Measurements from ENCODE around the gene CHRNA1. TPM values are rescaled to one million over a fixed set of nuclear protein-coding genes. Genes with fewer than 3 reads are reported as not detected.

Gene CHRNA1
- polyA plus RNA-seq, 1 of the 3 experiments (the other 2 are of a cell fraction): 0.02 TPM

- TF ChIP-seq FOXJ3 (CRISPR knock-in tag; IDR thresholded peaks at IDR 0.05) (no peak), RFX5 (IDR thresholded peaks at IDR 0.05; ENCODE audit: low read length) (no peak)
Measured at GRCh38 chr2:174719016-174719415, 45.3 kb downstream of the CHRNA1 start (continued).

GRCh38 chr2:174718591-174718990, 45.7 kb downstream of the CHRNA1 start:
- CTCF ChIA-PET: interaction anchor here (1.0 to 7.3 kb wide), 5 partner anchors 19 to 1379 kb away, joined by 3 to 55 read pairs (median 4); no protein-coding TSS in a partner anchor
- WGBS (ENCODE audit: low lambda C conversion rate): 89% methylated on average over 4 of the region's 4 CpGs
- Histone ChIP-seq H3K4me3 (ENCODE audit: low read depth in 2 of 2, low read length in 1 of 2) (no peak overlapping the region), H3K79me2 (ENCODE audit: insufficient read depth) (no peaks in the 10 kb centered on the region), H3K4me2 (no peak overlapping the region), H3K27ac (ENCODE audit: low read depth in 2 of 2, low read length in 1 of 2) (no peak overlapping the region), H3F3A (replicated peaks; ENCODE audit: insufficient read depth) (no peaks in the 10 kb centered on the region), H3K4me1 (ENCODE audit: control insufficient read depth in 1 of 2, insufficient read depth in 2 of 2, low read depth in 1 of 2, low read length in 1 of 2) (no peaks in the 10 kb centered on the region), H3K9me3 (no peaks in the 10 kb centered on the region), H2AFZ (ENCODE audit: low read depth) (no peak overlapping the region), H4K20me1 (ENCODE audit: insufficient read depth) (no peaks in the 10 kb centered on the region), H3K9me2 (no peaks in the 10 kb centered on the region), H3K36me3 (replicated peaks in 1 of 2; ENCODE audit: control insufficient read depth in 1 of 2, insufficient read depth in 2 of 2, low read length in 1 of 2) (no peaks in the 10 kb centered on the region), H3K27me3 (ENCODE audit: insufficient read depth) (no peaks in the 10 kb centered on the region), H3K9ac (no peak overlapping the region)
- TF ChIP-seq JUND (IDR thresholded peaks at IDR 0.05) (no peak), TEAD4 (IDR thresholded peaks at IDR 0.05; ENCODE audit: borderline replicate concordance, insufficient read depth) (no peak), USF2 (IDR thresholded peaks at IDR 0.05; ENCODE audit: borderline replicate concordance, low read depth, low read length) (no peak)
- no peak for DNase-seq
- POLR2A ChIA-PET: no interaction called here

DNA sequence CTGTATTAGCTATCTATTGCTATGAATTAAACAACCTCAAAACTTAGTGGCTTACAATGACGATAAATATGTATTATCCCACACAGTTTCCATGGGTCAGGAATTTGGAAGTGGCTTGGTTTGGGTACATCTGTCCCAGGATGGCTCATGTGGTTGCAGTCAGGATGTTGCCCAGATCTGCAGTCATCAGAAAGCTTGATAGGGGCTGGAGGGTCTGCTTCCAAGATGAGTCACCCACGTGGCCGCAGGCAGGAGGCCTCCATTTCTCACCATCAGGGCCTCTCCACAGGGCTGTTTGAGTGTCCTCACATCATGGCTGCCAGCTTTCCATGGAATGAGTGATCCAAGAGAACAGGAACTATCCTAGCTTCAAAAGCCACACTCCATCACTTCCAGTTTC, 46.4 kb downstream of the CHRNA1 start:
- Histone ChIP-seq H3K36me3 (replicated peaks in 1 of 2; ENCODE audit: control insufficient read depth in 1 of 2, insufficient read depth in 2 of 2, low read length in 1 of 2) (no peaks in the 10 kb centered on the region), H3K9me3 (no peaks in the 10 kb centered on the region), H3K27ac (ENCODE audit: low read depth in 2 of 2, low read length in 1 of 2) (no peak overlapping the region), H3K9me2 (no peaks in the 10 kb centered on the region), H3K4me3 (ENCODE audit: low read depth in 2 of 2, low read length in 1 of 2) (no peak overlapping the region), H2AFZ (ENCODE audit: low read depth) (no peak overlapping the region), H4K20me1 (ENCODE audit: insufficient read depth) (no peaks in the 10 kb centered on the region), H3K4me1 (ENCODE audit: control insufficient read depth in 1 of 2, insufficient read depth in 2 of 2, low read depth in 1 of 2, low read length in 1 of 2) (no peaks in the 10 kb centered on the region), H3K79me2 (ENCODE audit: insufficient read depth) (no peaks in the 10 kb centered on the region), H3K9ac (no peak overlapping the region), H3K4me2 (no peak overlapping the region), H3K27me3 (ENCODE audit: insufficient read depth) (no peaks in the 10 kb centered on the region), H3F3A (replicated peaks; ENCODE audit: insufficient read depth) (no peaks in the 10 kb centered on the region)
- 86% methylated on average over 3 of the region's 3 CpGs for WGBS (ENCODE audit: low lambda C conversion rate)
- CTCF ChIA-PET: interaction anchor here (1.6 to 7.3 kb wide), 2 partner anchors 19 to 31 kb away, joined by 6 to 55 read pairs; no protein-coding TSS in a partner anchor
- TF ChIP-seq TEAD4 (IDR thresholded peaks at IDR 0.05; ENCODE audit: borderline replicate concordance, insufficient read depth) (no peak), SIN3A (IDR thresholded peaks at IDR 0.05; ENCODE audit: borderline replicate concordance, low read depth, low read length) (no peak), FOSL2 (IDR thresholded peaks at IDR 0.05; ENCODE audit: borderline replicate concordance, low read depth) (no peak), USF1 (IDR thresholded peaks at IDR 0.05; ENCODE audit: borderline replicate concordance, low read depth) (no peak), FOXM1 (IDR thresholded peaks at IDR 0.05; ENCODE audit: low read depth) (no peak), MXI1 (IDR thresholded peaks at IDR 0.05; ENCODE audit: low read depth, low read length) (no peak)
- POLR2A ChIA-PET: no interaction called here
- no peak for DNase-seq
